Parathyroid adenoma (tissue), 2 donors: ENCODE data around the gene TRMT1L.

Experiments
- H2AFZ ChIP-seq: fragments of 300-600 bp; sonication (generic); one replicate; pipeline ENCODE4 v1.7.0; 2017; ENCODE audit warnings: antibody characterized with exemption, mild to moderate bottlenecking
- H3K27ac ChIP-seq: fragments of 300-600 bp; sonication (generic); one replicate; pipeline ENCODE4 v1.7.0; 2017
- H3K27me3 ChIP-seq: fragments of 300-600 bp; sonication (generic); one replicate; pipeline ENCODE4 v1.7.0; 2017; ENCODE audit warnings: low read length; ENCODE audit not compliant: control insufficient read depth, insufficient read depth
- H3K36me3 ChIP-seq: fragments of 300-600 bp; sonication (generic); one replicate; pipeline ENCODE4 v1.7.0; 2017; ENCODE audit warnings: low read length; ENCODE audit not compliant: control insufficient read depth, insufficient read depth
- H3K4me1 ChIP-seq: fragments of 300-600 bp; sonication (generic); one replicate; pipeline ENCODE4 v1.7.0; 2017; ENCODE audit warnings: control low read depth
- H3K4me2 ChIP-seq: fragments of 300-600 bp; sonication (generic); one replicate; pipeline ENCODE4 v1.7.0; 2017; ENCODE audit warnings: low read length
- H3K4me3 ChIP-seq: fragments of 300-600 bp; sonication (generic); one replicate; pipeline ENCODE4 v1.7.0; 2017; ENCODE audit warnings: low read depth, low read length
- H3K79me2 ChIP-seq: fragments of 300-600 bp; sonication (generic); one replicate; pipeline ENCODE4 v1.7.0; 2017; ENCODE audit warnings: control low read depth
- H3K9ac ChIP-seq: fragments of 300-600 bp; sonication (generic); one replicate; pipeline ENCODE4 v1.7.0; 2017; ENCODE audit warnings: mild to moderate bottlenecking
- H3K9me3 ChIP-seq: fragments of 300-600 bp; sonication (generic); one replicate; pipeline ENCODE4 v1.7.0; 2017; ENCODE audit warnings: low read length; ENCODE audit not compliant: control insufficient read depth
- CTCF ChIP-seq: fragments of 300-600 bp; sonication (generic); IDR thresholded peaks from one replicate; pipeline ENCODE4 v1.7.0; 2017; ENCODE audit warnings: antibody characterized with exemption, mild to moderate bottlenecking
- donor health status: primary hyperparathyroidism.

TRMT1L gene

GRCh38 chr1:185069202-185069772 lies 87.5 kb downstream of the TRMT1L start:
- Histone ChIP-seq H3K27me3 (no peaks in the 10 kb centered on the region), H3K4me2 (no peak overlapping the region)
- no peak for TF ChIP-seq CTCF

GRCh38 chr1:185068341-185068740 lies 88.4 kb downstream of the TRMT1L start:
- Histone ChIP-seq H3K79me2 (peaks cover 13% of the 10 kb centered on the region), H3K4me3 (no peak overlapping the region), H3K27ac (no peak overlapping the region), H3K36me3 (no peaks in the 10 kb centered on the region), H3K4me1 (no peaks in the 10 kb centered on the region), H2AFZ (no peak overlapping the region), H3K4me2 (no peak overlapping the region), H3K27me3 (no peaks in the 10 kb centered on the region), H3K9ac (no peak overlapping the region), H3K9me3 (no peaks in the 10 kb centered on the region)
- TF ChIP-seq CTCF = no peak

More at GRCh38 chr1:185069202-185069772, 87.5 kb downstream of the TRMT1L start:
- no peak overlapping the region for H3K4me3 ChIP-seq
- H3K9me3 ChIP-seq = no peaks in the 10 kb centered on the region
- H3K4me1 ChIP-seq = no peaks in the 10 kb centered on the region
- H3K36me3 ChIP-seq = no peaks in the 10 kb centered on the region
- no peak overlapping the region for H3K9ac ChIP-seq
- H2AFZ ChIP-seq = no peak overlapping the region
- H3K27ac ChIP-seq = no peak overlapping the region
- peaks cover 10% of the 10 kb centered on the region for H3K79me2 ChIP-seq
